ENCODE results near the gene TSPAN16.
A peak's percentile ranks its signal among the peaks of the same experiment; 100 is the strongest.

Gene TSPAN16

DNA sequence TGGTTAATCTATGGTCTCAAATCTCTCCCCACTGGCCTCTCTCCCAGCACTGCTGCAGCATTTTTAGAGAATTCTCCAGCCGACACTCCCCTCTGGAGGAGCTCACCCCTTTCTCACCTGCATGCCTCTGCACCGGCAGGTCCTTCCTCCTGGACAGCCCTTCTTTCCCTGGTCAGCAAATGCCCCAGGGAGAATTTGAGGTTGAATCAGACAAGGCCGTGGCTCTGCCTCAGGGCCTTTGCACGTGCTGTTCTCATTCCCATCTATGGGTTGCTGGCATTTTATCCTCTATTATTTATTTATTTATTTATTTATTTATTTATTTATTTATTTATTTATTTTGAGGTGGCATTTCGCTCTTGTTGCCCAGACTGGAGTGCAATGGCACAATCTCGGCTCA, 32.2 kb upstream of the TSPAN16 start:
- TF ChIP-seq, protein P1, sequence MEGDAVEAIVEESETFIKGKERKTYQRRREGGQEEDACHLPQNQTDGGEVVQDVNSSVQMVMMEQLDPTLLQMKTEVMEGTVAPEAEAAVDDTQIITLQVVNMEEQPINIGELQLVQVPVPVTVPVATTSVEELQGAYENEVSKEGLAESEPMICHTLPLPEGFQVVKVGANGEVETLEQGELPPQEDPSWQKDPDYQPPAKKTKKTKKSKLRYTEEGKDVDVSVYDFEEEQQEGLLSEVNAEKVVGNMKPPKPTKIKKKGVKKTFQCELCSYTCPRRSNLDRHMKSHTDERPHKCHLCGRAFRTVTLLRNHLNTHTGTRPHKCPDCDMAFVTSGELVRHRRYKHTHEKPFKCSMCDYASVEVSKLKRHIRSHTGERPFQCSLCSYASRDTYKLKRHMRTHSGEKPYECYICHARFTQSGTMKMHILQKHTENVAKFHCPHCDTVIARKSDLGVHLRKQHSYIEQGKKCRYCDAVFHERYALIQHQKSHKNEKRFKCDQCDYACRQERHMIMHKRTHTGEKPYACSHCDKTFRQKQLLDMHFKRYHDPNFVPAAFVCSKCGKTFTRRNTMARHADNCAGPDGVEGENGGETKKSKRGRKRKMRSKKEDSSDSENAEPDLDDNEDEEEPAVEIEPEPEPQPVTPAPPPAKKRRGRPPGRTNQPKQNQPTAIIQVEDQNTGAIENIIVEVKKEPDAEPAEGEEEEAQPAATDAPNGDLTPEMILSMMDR (IDR thresholded peaks at IDR 0.05; ENCODE audit: extremely low read depth, missing control alignments), result no peak
- no peak for DNase-seq (ENCODE audit: low spot score)

DNA sequence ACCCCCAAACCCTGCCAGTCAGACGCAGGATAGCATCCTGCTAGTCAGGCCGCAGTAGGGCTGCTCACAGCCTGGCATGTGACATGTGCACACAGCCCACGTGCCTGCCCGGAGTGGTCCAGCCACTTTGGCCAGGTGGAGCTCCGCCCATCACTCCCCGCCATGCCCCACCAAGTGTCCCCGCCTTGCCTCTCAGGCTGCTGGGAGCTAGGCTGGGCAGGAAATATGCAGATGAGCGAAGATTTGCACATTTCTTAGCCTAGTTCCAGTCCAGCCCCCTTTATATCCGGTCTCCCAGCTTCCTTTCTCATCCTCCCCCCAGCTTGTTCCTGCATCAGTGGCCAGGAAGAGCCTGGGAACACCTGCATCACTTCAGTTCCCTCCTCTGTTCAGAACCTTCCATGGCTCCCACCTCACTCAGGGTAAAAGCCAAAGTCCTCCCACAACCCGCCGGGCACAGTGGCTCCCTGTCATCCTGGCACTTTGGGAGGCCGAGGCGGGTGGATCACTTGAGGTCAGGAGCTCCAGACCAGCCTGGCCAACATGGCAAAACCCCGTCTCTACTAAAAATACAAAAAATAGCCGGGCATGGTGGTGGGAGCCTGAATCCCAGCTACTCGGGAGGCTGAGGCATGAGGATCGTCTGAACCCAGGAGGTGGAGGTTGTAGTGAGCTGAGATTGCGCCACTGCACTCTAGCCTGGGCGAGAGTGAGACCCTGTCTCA, 31.3 kb upstream of the TSPAN16 start:
- TF ChIP-seq, protein P1 (IDR thresholded peaks at IDR 0.05; ENCODE audit: extremely low read depth, missing control alignments), result no peak
- DNase-seq (ENCODE audit: low spot score), result peak; percentile 46

DNA sequence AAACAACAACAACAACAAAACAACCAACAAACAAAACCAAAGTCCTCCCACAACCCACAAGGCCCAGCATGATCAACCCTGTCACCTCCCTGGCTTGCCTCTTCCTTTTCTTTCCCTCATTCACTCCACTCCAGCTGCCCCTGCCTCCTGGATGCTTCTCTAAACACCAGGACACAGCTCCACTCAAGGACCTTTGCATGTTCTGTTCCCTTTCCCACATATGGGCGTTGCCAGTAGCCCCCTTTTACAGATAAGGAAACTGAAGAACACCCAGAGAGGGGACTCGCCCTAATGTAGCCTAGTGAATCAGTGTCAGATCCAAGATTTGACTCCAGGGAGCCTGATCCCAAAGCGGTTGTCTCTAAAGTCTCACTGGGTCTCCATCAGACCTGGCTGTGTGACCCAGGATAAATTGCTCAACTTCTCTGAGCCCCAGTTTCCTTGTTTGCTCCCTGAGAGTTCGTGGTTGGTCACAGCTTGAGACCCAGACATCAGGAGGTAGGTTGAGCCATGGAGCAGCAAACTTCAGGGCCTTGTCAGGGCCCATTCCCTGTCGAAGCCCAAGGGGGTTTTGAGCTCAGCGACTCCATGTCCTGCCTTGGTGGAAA, 30.7 kb upstream of the TSPAN16 start:
- no peak for DNase-seq (ENCODE audit: low spot score)
- TF ChIP-seq, protein P1 (IDR thresholded peaks at IDR 0.05; ENCODE audit: extremely low read depth, missing control alignments), result no peak

DNA sequence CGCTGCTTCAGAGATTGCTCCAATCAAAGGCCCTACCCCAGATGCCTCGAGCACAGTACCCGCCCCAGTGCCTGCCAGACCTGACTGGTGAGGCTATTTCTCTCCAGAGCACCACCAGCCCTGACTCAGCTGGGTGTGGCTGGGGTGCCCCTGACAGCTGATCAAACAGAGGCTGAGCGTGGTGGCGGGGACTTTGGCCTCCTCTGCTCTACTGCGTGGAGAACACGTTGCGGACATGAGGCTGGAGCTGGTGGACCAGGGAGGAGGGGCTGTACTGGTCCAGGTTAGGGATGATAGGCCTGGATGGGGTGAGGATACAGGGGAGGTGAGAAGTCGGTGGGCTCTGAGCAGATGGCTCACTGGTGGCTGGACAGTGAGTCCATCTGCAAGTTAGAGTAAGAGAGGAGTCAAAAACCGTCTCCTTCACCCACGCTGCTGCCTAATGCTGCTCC, 30.1 kb upstream of the TSPAN16 start:
- DNase-seq (ENCODE audit: low spot score), result no peak
- TF ChIP-seq, protein P1 (IDR thresholded peaks at IDR 0.05; ENCODE audit: extremely low read depth, missing control alignments), result no peak

DNA sequence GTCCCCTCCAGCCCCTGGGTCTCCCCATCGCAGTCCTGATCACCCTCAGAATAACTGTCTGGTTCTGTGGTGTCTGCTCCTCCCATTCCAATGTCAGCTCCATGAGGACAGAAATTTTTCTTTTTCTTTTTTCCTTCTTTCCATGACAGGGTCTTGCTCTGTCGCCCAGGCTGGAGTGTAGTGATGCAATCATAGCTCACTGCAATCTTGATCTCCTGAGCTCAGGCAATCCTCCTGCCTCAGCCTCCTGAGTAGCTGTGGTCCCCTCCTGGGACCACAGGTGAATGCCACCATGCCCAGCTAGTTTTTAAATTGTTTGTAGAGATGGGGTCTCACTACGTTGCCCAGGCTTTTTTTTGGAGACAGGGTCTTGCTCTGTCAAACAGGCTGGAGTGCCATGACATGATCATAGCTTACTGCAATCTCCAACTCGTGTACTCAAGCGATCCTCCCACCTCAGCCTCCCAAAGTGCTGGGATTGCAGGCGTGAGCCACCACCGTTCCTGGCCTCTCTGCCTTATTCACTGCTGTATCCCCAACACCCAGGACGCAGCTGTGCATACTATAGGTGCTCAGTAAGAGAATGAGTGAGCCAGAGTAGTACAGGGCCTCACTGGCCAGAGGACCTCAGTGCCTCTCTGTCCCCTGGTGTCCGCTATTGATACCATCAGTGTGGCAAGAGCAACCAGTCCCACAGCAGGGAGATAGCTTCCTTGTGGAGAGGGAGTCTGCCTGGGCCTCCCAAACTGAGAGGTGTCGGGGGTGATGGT, 28.5 kb upstream of the TSPAN16 start:
- no peak for DNase-seq (ENCODE audit: low spot score)
- TF ChIP-seq, protein P1 (IDR thresholded peaks at IDR 0.05; ENCODE audit: extremely low read depth, missing control alignments), result no peak

DNA sequence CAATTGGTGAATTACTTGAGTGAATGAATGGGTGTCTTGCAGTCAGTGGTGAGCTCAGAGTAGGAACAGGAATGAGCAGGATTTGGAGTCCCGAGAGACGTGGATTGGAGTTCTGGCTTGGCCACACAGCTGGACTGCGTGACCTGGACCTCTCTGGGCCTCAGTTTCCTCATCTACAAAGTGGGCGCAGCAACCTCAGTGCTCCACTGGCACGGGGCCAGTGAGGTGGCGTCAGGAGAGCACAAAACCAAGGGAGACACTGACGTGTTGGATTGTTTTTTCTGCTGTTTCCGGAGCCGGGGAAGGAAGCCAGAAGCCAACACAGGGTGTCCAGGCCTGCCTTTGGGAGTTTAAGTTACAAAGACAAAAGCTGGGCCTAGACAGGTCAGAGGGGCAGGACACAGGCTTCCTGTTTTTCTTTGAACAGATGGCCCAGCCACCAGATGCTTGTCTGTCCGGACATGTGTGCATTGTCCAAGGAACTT, 27.1 kb upstream of the TSPAN16 start:
- DNase-seq (ENCODE audit: low spot score), result no peak
- TF ChIP-seq, protein P1 (IDR thresholded peaks at IDR 0.05; ENCODE audit: extremely low read depth, missing control alignments), result no peak

DNA sequence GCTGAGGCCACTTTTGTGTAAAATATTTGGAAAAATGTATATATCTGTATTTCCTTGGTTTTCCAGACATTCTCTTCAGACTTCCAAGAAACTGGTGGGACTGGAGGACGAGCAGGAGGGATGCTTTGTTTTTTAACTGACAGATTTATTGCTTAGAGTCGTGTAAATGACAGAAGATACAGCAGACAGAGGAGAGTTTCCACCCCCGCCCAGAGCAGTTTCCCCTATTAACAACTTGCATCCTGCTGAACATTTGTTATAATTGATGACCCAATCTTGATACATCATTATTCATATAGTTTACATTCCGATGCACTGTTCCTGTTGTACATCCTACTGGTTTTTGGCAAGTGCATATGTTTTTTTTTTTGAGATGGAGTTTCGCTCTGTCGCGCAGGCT, 26.6 kb upstream of the TSPAN16 start:
- no peak for DNase-seq (ENCODE audit: low spot score)
- TF ChIP-seq, protein P1 (IDR thresholded peaks at IDR 0.05; ENCODE audit: extremely low read depth, missing control alignments), result no peak

All from GM20000 (cell line).